GM19240 (cell line): Measurements from ENCODE around the gene PLXND1.

Source experiments
- DNase-seq: peaks from one replicate; pipeline ENCODE4 v3.0.0; 2011; ENCODE audit warnings: low spot score; ENCODE audit not compliant: insufficient read length

PLXND1 gene

GRCh38 chr3:129564981-129565644 is 41.4 kb downstream of the PLXND1 start:
- no peak for DNase-seq

GRCh38 chr3:129563850-129564535 is 42.5 kb downstream of the PLXND1 start:
- DNase-seq, result no peak

DNA sequence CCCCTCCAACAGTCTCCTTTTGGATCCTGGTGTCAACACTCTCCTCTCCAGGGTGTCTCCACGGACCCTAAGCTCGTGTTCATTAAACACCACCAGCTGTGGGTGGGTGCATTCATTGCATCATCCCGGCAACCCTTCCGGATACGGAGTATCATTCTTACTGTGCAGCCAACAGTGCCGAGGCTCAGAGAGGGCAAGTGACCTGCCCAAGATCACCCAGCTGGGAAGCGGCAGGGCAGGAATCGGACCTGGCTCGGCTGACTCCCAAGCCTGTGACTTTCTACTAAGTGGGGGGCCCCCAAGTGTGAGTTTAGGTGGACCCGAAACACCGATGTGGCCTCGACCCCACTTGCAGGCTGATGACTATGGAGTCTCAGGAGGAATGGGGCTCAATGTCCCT is 43.1 kb downstream of the PLXND1 start:
- DNase-seq, result no peak

- no peak for DNase-seq
Observed at GRCh38 chr3:129562803-129563202, 43.7 kb downstream of the PLXND1 start.

DNA sequence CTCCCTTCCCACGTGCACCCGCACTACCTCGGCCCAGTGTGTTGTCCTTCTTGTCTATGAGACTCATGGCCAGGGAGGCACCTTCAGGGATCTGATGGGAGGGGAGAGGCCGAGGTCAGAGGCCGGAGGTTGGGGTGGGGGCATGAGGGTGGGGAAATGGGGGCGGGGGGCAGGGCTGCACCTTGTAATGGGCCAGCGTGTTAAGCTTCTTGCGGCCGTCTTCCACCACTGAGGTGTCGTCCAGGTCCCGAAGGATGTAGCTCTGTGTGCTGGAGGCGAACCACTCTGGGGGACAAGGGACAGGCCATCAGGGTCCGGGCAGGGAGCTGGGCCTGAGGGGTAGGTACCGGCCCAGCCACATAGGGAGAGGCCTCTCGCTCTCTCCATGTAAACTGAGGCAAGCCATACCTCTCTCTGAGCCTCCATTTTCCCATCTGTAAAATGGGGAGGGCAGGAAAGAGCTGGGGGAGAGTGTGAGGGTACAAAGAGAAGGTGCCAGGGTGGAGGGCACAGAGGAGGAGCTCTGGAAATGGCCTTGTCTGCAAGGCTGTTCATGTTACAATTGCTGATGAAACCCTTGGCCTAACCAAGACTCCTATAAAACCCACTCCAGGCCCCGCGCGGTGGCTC is 44.7 kb downstream of the PLXND1 start:
- no peak for DNase-seq

DNA sequence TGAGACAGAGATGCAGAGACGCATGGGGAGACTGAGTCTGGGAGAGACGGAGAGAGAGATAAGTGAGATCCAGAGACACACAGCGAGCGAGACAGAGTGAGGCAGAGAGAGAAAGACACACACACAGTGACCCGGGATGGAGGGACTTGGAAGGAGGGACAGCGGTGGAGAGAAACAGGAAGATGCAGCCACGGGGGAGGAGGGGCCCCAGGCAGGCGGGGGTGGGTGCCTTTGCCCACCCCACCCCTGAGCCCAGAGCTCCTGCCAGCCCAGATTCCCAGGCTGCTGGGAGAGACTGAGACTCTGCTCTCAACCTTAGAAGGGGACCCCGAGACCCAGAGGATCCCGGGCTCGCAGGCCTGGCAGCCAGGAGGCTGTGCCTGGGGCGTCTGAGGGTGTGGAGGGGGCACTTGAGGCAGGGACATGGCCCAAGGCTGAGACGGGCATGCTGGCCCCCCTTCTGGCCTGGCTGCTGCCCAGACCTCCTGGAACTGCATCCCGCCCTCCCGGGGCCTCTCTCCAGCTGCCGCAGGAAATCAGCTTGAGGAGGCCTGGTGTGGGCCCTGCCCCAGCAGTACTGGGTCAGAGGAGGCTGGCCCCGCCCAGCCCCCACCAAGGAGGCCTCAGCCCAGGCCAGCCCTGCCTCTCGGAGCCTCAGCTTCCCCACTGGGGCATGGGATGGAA is 45.4 kb downstream of the PLXND1 start:
- DNase-seq, result no peak

DNA sequence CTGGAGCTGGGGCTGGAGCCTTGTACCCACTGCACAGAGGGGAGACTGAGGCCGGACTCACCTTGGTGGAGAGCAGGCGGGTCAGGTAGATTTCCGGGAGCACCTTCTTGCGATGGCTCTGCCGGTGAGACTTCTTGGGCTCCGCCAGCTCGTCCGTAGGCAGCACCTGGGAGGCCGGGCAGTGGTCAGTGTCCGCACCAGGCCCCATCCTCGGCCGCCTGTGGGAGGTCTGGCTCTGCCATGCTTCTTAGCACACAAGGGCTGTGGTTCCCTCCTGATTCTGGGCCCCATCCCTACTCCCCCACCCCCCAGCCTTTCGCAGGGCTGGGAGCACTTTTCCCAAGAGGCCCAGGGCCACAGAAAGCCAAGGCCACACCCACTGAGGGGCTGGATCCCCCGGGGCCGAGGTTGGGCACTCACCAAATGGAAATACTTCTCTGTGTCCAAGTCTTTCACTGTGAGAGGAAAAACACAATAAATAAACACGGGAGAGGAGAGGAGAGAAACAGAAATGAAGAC is 46.1 kb downstream of the PLXND1 start:
- DNase-seq, result no peak

DNA sequence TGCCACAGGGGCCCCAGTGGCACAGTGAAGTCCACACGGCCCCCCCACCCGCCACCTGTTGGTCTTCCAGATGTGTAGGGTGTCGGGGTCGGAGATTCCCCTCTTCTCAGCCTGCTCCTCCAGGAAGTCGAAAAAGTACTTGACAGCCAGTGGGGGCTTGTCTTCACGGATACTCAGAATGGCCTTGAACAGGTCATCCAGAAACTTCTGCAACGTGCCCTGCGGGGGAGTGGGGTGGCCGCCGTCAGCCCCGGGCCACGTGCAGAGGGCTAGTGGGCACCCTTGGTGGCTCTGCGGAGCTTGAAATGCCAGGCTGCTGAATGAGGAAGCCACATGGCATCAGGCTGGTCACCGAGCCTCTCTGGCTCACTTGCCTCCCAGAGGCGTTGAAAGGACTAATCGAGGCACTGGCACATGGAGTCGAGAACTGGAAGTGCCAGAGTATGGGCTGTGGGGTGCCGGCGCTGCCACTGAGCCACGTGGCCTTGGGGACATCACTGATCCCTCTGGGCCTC is 46.9 kb downstream of the PLXND1 start:
- DNase-seq, result no peak

- DNase-seq, result no peak
Observed at GRCh38 chr3:129558772-129559564, 47.5 kb downstream of the PLXND1 start.

DNA sequence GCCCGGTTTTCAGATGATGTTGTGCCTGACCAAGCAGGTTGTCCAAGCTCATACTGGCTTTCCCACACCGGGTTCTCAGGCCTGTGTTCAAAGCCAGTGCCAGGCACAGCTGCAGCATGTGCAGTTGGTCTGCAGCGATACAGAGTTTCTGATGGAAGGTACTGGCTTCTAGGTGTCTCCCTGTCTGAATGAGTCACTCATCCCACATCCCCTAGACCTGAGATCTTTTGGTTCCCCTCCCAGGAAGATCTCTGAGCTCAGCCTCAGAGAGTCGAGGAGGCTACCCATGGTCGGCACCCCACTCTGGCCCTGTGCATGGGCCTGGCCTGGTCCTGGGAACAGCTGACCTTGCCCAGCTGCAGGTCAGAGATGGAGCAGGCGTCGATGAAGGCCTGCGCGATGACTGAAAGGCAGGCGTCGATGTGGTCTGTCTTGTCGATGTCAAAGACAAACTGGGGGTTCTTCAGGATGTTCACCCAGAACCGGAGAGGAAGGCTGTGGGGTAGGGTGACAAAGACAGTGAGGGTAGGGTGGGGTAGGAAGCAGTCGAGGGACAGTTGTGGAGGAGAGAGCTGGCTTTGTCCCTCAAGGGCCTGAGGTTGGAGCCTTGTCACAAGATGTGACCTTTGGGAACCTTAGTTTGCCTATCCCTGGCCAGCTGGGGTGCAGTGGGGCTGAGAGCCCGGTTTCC is 48.2 kb downstream of the PLXND1 start:
- no peak for DNase-seq

DNA sequence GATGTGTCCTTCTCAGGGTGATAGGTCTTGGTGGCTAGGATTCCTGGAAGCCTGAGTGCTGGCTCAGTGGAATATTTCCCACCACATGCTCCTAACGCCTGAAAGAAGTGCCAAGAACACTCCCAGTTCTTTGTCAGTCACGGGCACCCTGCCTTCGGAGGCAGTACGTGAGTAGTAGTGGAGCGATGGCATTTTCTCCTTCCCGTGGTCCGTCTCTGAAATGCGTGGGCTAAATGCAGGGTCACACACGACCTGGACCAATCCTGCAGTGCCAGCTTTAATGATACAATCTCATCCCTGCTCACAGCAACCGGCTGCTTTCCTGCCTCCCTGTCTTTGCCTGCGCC is 49.0 kb downstream of the PLXND1 start:
- DNase-seq, result no peak

GRCh38 chr3:129556890-129557547 is 49.5 kb downstream of the PLXND1 start:
- no peak for DNase-seq

GRCh38 chr3:129556358-129556695 is 50.1 kb downstream of the PLXND1 start:
- no peak for DNase-seq

DNA sequence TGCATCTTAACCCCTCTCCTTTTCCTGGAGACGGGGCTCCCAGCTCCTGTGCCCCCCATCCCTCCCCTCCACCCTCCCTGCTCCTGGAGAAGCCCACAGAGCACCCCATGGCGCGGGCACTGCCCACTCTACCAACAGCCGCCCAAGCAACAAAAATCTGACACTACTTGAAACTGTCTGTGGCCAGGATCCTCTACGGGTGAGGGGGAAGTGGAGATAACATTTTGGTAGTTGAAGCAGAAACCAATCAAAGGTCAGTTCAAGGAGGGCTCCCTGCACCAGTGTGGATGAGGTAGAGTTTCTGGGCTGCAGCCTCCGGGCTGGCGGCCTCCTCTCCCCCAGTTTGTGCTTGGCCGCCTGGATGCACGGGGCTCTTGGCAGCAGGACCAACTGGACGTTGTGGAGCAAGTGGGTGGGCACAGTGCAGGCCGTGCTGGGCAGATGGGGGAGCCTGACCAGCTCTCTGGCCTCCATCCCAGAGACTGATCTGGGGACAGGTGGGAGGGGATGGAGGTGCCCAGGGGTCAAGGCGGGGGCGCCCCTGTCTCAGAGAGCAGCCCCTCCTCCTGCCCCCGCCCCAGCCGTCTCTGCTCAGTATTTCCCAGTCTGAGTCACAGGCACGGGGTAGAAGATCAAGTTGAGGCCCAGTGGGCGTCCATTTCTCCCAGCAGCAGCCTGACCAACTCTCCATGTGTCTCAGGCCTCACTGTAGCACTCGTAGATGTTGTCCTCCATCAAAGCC is 50.7 kb downstream of the PLXND1 start:
- no peak for DNase-seq

DNA sequence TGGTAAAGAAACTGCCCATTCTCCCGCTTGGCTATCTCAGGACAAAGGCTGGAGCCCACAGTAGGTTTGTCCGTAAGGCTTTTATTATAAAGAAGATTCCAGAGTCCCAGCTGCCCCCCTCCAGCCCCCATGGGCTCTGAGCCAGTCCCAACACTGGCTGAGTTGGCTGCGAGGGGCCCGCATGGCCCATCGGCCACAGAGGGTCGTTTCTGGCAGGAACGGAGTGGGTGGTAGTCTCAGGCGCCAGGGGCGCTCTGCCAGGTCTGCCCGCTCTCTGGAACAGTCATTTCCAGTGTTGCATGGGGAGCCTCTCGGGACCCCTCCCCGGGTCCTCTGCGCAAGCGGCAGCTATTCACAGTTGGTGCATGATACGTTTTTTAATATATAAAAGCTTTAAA is 51.3 kb downstream of the PLXND1 start:
- DNase-seq, result no peak

GRCh38 chr3:129554356-129555152 is 51.9 kb downstream of the PLXND1 start:
- DNase-seq, result no peak

GRCh38 chr3:129553719-129554118 is 52.8 kb downstream of the PLXND1 start:
- DNase-seq, result no peak

DNA sequence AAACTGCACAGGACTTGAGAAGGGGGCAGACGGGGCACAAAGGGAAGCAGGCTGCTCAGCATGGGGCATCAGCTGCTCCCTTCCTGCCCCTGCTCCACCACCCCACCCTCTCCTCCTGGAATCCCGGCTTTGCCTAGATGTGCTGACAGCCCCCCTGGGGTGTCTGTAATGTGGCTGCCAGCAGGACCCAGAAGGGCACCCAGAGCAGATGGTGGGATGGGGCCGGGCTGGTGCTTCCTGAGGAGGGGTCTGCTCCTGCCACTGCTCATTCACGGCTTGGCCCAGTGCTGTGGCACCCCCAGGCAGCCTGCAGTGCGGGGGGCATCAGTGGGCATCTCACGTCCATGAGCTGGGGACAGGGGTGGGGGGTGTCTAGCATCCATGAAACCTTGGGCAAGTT is 53.3 kb downstream of the PLXND1 start:
- no peak for DNase-seq
